GM19395 (cell line): Measurements from ENCODE around the gene FARP1.

ENCODE experiments used
- ATAC-seq: cut with Tn5 transposase; IDR thresholded peaks from one replicate; pipeline ENCODE4 v1.9.1; 2021; ENCODE audit warnings: mild to moderate bottlenecking, moderate library complexity; ENCODE audit not compliant: unreplicated experiment

FARP1 gene

GRCh38 chr13:98490195-98490836, 347.4 kb downstream of the FARP1 start:
- ATAC-seq, result no peak

GRCh38 chr13:98490866-98491265, 348.0 kb downstream of the FARP1 start:
- ATAC-seq, result no peak

- ATAC-seq, result no peak
Observed at GRCh38 chr13:98492335-98493041, 349.6 kb downstream of the FARP1 start.

- no peak for ATAC-seq
Observed at GRCh38 chr13:98493042-98493712, 350.3 kb downstream of the FARP1 start.

- ATAC-seq, result no peak
Observed at GRCh38 chr13:98494769-98495168, 351.9 kb downstream of the FARP1 start.

GRCh38 chr13:98495627-98496478, 353.0 kb downstream of the FARP1 start:
- no peak for ATAC-seq

- no peak for ATAC-seq
Observed at GRCh38 chr13:98496479-98496791, 353.5 kb downstream of the FARP1 start.

- ATAC-seq, result no peak
Observed at GRCh38 chr13:98496966-98497365, 354.1 kb downstream of the FARP1 start.

GRCh38 chr13:98500963-98501421, 358.1 kb downstream of the FARP1 start:
- peak; percentile 77 for ATAC-seq

- no peak for ATAC-seq
Observed at GRCh38 chr13:98503175-98504028, 360.5 kb downstream of the FARP1 start.

GRCh38 chr13:98504029-98504351, 361.1 kb downstream of the FARP1 start:
- no peak for ATAC-seq

GRCh38 chr13:98504371-98504963, 361.6 kb downstream of the FARP1 start:
- ATAC-seq, result peak; percentile 55
